ENCODE data around the gene MAGT1. TPM values are rescaled to one million over a fixed set of nuclear protein-coding genes. Genes with fewer than 3 reads are reported as not detected.

MAGT1 gene
- total RNA-seq, 1 donor from 2014 or later, result 39.3 TPM

DNA sequence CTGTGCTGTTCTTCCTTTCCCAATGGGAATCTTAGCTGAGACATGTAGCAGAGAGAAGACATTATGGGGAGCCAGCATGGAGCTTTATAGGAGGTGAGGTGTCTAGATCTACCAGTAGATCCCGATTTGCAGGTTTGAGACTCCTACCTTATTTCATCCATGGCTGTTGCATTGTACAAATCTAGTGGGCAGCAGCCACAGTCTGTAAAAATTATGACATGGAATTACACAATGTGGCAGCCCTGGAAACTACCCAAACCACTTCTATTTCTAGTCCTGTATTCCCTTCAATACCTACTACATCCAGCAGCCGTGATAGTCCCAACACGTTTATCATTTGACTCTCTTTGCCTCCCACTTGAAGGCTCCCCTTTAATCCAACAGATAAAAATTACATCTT is 23.3 kb upstream of the MAGT1 start:
- Histone ChIP-seq H3K9me3 (no peaks in the 10 kb centered on the region), H3K4me3 (no peak overlapping the region)
- TF ChIP-seq POLR2A (IDR thresholded peaks at IDR 0.05), result no peak
- TF ChIP-seq, protein P1, sequence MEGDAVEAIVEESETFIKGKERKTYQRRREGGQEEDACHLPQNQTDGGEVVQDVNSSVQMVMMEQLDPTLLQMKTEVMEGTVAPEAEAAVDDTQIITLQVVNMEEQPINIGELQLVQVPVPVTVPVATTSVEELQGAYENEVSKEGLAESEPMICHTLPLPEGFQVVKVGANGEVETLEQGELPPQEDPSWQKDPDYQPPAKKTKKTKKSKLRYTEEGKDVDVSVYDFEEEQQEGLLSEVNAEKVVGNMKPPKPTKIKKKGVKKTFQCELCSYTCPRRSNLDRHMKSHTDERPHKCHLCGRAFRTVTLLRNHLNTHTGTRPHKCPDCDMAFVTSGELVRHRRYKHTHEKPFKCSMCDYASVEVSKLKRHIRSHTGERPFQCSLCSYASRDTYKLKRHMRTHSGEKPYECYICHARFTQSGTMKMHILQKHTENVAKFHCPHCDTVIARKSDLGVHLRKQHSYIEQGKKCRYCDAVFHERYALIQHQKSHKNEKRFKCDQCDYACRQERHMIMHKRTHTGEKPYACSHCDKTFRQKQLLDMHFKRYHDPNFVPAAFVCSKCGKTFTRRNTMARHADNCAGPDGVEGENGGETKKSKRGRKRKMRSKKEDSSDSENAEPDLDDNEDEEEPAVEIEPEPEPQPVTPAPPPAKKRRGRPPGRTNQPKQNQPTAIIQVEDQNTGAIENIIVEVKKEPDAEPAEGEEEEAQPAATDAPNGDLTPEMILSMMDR (IDR thresholded peaks at IDR 0.05), result no peak
- TF ChIP-seq POLR2AphosphoS5 (IDR thresholded peaks at IDR 0.05; ENCODE audit: insufficient read depth in 1 of 2, low read depth in 1 of 2), result no peak

DNA sequence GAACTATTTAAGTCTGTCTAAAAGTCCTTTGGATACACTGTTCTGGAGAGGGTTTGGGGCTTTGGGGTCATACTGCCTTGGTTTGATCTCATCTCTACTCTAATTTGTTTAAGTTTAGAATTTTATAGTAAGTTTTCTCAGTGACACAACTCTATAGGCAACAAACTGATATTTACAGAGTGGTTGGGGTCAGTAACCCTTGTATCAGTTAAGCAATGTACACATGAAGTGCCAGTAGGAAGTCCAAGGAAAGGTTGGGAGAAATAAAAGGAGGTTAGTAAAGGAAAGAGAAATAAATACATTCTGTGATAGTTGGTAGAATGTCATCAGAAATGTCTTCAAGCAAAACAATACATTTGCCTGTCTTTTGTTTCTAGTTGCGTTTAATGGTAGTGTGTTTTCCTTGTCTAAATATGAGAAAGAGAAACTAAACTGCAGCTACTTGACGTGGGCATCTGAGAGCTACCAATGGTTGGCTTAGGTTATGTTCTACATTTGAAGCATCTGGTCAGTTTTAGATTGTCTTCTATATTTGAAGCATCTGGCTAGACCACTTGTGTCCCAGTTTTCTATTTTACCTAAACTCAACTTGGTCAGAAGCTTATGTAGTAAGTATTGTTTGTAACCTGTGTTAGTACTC is 22.2 kb upstream of the MAGT1 start:
- intact Hi-C loops (cut with DNase I), result no loop called here
- peaks cover 7% of the 10 kb centered on the region for H3K4me1 ChIP-seq
- no peak for DNase-seq (ENCODE audit: extremely low spot score in 2 of 2)
- H3K36me3 ChIP-seq, result no peaks in the 10 kb centered on the region
- H3K27ac ChIP-seq, result no peak overlapping the region
- no peak for TF ChIP-seq POLR2AphosphoS5 (IDR thresholded peaks at IDR 0.05; ENCODE audit: insufficient read depth in 1 of 2, low read depth in 1 of 2)
- TF ChIP-seq POLR2A (IDR thresholded peaks at IDR 0.05), result no peak
- TF ChIP-seq, protein P1 (IDR thresholded peaks at IDR 0.05), result no peak
- no peaks in the 10 kb centered on the region for H3K27me3 ChIP-seq
- no peaks in the 10 kb centered on the region for H3K9me3 ChIP-seq
- H3K4me3 ChIP-seq, result no peak overlapping the region

More for the DNA sequence above, 23.3 kb upstream of the MAGT1 start:
- Histone ChIP-seq H3K36me3 (no peaks in the 10 kb centered on the region), H3K4me1 (no peaks in the 10 kb centered on the region), H3K27me3 (no peaks in the 10 kb centered on the region), H3K27ac (no peak overlapping the region)
- DNase-seq (ENCODE audit: extremely low spot score in 2 of 2), result no peak
- intact Hi-C loops (cut with DNase I), result no loop called here

DNA sequence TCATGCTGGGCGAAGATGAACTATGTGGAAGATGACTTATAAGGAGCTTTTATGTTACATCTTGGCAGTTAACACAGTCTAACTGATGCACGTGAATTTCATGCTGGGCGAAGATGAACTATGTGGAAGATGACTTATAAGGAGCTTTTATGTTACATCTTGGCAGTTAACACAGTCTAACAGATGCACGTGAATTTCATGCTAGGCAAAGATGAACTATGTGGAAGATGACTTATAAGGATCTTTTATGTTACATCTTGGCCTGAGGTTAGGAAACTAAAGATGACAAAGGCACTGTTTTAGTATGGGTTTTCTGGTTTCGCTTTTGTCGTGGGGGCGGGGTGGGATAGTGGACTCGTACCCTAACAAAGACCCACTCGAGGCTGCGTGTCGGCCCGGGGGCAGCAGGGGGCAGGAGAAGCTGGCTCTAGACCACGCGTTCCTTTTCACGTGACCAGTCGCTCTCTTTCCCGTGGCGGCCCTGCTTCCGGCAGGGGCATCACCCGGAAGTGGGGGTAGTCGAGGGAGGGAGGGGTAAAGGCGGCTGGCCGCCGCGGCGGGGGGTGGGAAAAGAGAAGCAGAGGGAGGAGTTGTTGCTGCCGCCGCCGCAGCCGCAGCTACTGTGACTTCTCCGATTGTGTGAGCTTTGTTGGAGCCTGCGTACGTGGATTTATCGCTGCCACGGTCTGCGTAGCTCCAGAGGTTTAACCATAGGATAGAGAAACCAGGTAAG is 15.0 kb upstream of the MAGT1 start, which contains the start of gene ATP7A:
TSS of gene ATP7A (plus strand) at position 586 of the 733 bp plus-strand sequence. CDS start 60,949 bp downstream, outside the sequence.
- Histone ChIP-seq H3K4me1 (peaks cover 7% of the 10 kb centered on the region), H3K4me3 (peak within 1 kb of the TSS; percentile 47 to 52), H3K27me3 (no peaks in the 10 kb centered on the region), H3K9me3 (no peaks in the 10 kb centered on the region), H3K27ac (peak within 1 kb of the TSS; percentile 69), H3K36me3 (no peaks in the 10 kb centered on the region)
- TF ChIP-seq POLR2AphosphoS5 (IDR thresholded peaks at IDR 0.05; ENCODE audit: insufficient read depth in 1 of 2, low read depth in 1 of 2) (peak; percentile 58 to 68), POLR2A (IDR thresholded peaks at IDR 0.05) (no peak)
- TF ChIP-seq, protein P1 (IDR thresholded peaks at IDR 0.05), result peak in 2 of 3 experiments; percentile 20 to 51
- DNase-seq (ENCODE audit: extremely low spot score in 2 of 2), result peak in 1 of 2 donors; percentile 91
- intact Hi-C loops (cut with DNase I), result no loop called here

DNA sequence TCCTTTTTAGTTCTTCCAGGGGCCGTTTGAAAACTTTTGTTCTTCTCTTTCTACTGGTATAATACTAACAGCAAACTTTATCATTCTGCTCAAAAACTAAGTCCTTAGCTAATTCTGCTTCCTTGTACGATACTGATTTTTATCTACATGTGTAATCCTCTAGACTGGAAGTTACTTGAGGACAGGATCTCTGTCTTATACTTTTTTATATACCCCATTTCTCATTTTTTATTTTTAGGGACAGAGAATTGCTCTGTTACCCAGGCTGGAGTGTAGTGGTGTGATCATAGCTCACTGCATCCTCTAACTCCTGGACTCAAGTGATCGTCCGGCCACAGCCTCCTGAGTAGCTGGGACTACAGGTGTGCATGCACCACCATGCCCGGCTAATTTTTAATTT is 6.3 kb upstream of the MAGT1 start:
- intact Hi-C loops (cut with DNase I), result no loop called here
- no peak overlapping the region for H3K27ac ChIP-seq
- DNase-seq (ENCODE audit: extremely low spot score in 2 of 2), result no peak
- H3K4me1 ChIP-seq, result no peaks in the 10 kb centered on the region
- TF ChIP-seq POLR2AphosphoS5 (IDR thresholded peaks at IDR 0.05; ENCODE audit: insufficient read depth in 1 of 2, low read depth in 1 of 2), result no peak
- TF ChIP-seq POLR2A (IDR thresholded peaks at IDR 0.05), result no peak
- peaks cover 0 to 13% of the 10 kb centered on the region in 2 donors for H3K36me3 ChIP-seq
- no peaks in the 10 kb centered on the region for H3K27me3 ChIP-seq
- no peaks in the 10 kb centered on the region for H3K9me3 ChIP-seq
- no peak overlapping the region for H3K4me3 ChIP-seq

DNA sequence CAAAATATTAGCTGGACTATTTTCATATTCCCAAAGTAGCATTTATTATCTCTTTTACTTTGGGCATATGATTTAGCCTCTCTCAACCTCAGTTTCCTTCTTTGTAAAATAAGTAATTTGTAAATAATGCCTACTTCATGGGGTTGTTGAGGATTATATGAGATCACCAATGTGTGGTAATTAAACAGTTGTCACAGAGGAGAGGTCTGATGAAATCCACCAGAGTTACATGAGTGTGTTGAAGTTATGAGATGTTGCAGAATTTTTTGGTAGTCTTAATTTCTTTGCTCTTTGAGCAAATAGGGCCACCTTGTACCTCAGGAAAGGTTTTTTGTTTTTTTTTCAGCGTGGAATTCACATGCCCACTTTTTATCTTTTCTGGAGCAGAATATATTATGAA is 5.5 kb upstream of the MAGT1 start:
- H3K36me3 ChIP-seq, result peaks cover 0 to 13% of the 10 kb centered on the region in 2 donors
- H3K4me3 ChIP-seq, result peak overlapping the region; percentile 47 to 51
- no peaks in the 10 kb centered on the region for H3K9me3 ChIP-seq
- intact Hi-C loops (cut with DNase I), result no loop called here
- DNase-seq (ENCODE audit: extremely low spot score in 2 of 2), result no peak
- no peaks in the 10 kb centered on the region for H3K27me3 ChIP-seq
- no peak for TF ChIP-seq POLR2AphosphoS5 (IDR thresholded peaks at IDR 0.05; ENCODE audit: insufficient read depth in 1 of 2, low read depth in 1 of 2)
- no peak overlapping the region for H3K27ac ChIP-seq
- H3K4me1 ChIP-seq, result no peaks in the 10 kb centered on the region

All from vagina (tissue), 2 donors.